NOMO-1 (cell line): ENCODE data around the gene TAP2.
"Not testable (repeated sequence)": the region's sequence is repeated elsewhere in the genome, so short reads cannot be mapped to it uniquely, and the experiment has no call there.

Source experiments
- DNase-seq, 2 experiments: peaks; one replicate each; lab custom pipeline; 2025; ENCODE audit not compliant: unreplicated experiment in 2 of 2; lab: John Stamatoyannopoulos, UW

TAP2 gene

GRCh38 chr6:32836873-32837272 is 1.7 kb downstream of the TAP2 start:
- no peak for DNase-seq

GRCh38 chr6:32835167-32835893 is 3.2 kb downstream of the TAP2 start:
- no peak for DNase-seq

- DNase-seq: no peak
Measured at GRCh38 chr6:32833664-32834063, 4.9 kb downstream of the TAP2 start.

GRCh38 chr6:32832535-32832934 is 6.0 kb downstream of the TAP2 start:
- no peak for DNase-seq

- DNase-seq: no peak
Measured at GRCh38 chr6:32830936-32831335, 7.6 kb downstream of the TAP2 start.

- no peak for DNase-seq
Measured at GRCh38 chr6:32830017-32830416, 8.5 kb downstream of the TAP2 start.

- DNase-seq: no peak
Measured at GRCh38 chr6:32829495-32829894, 9.0 kb downstream of the TAP2 start.

GRCh38 chr6:32827025-32827424 is 11.5 kb downstream of the TAP2 start:
- no peak for DNase-seq

- DNase-seq: no peak
Measured at GRCh38 chr6:32825966-32826365, 12.6 kb downstream of the TAP2 start.

- no peak for DNase-seq
Measured at GRCh38 chr6:32819729-32820128, 18.8 kb downstream of the TAP2 start.

- no peak for DNase-seq
Measured at GRCh38 chr6:32818867-32819266, 19.7 kb downstream of the TAP2 start.

- DNase-seq: peak in 1 of 2 experiments; percentile 55
Measured at GRCh38 chr6:32816746-32817204, 21.8 kb downstream of the TAP2 start, which contains the start of gene HLA-DOB. Gene HLA-DOB (minus strand): TSS chr6:32817002. CDS start chr6:32816951, 51 bp downstream.

GRCh38 chr6:32815996-32816395 is 22.5 kb downstream of the TAP2 start:
- DNase-seq: peak; percentile 21 to 82

- no peak for DNase-seq
Measured at GRCh38 chr6:32815115-32815514, 23.4 kb downstream of the TAP2 start.

GRCh38 chr6:32814145-32814544 is 24.4 kb downstream of the TAP2 start:
- DNase-seq: no peak

- DNase-seq: no peak
Measured at GRCh38 chr6:32809171-32809570, 29.4 kb downstream of the TAP2 start.

GRCh38 chr6:32807020-32807580 is 31.4 kb downstream of the TAP2 start:
- DNase-seq: no peak

- not testable (repeated sequence) for DNase-seq
Measured at GRCh38 chr6:32805404-32805803, 33.1 kb downstream of the TAP2 start.

GRCh38 chr6:32803416-32803815 is 35.1 kb downstream of the TAP2 start:
- no peak for DNase-seq

GRCh38 chr6:32799740-32800139 is 38.8 kb downstream of the TAP2 start:
- DNase-seq: no peak

- DNase-seq: no peak
Measured at GRCh38 chr6:32799168-32799567, 39.4 kb downstream of the TAP2 start.
